GM19328 (cell line): ENCODE measurements around the gene FXYD4.
"Not testable (repeated sequence)": the region's sequence is repeated elsewhere in the genome, so short reads cannot be mapped to it uniquely, and the experiment has no call there.

ENCODE experiments used
- ATAC-seq: cut with Tn5 transposase; IDR thresholded peaks from one replicate; pipeline ENCODE4 v1.9.1; 2021; ENCODE audit warnings: mild to moderate bottlenecking, moderate library complexity; ENCODE audit not compliant: unreplicated experiment

Gene FXYD4

GRCh38 chr10:43371418-43371817, at the start of gene FXYD4:
FXYD4 (plus strand) TSS chr10:43371636; CDS start chr10:43373747, 2,111 bp downstream.
- no peak for ATAC-seq

- no peak for ATAC-seq
These were observed 49.1 kb upstream of the FXYD4 start for GRCh38 chr10:43322331-43322730.

GRCh38 chr10:43322769-43323168, 48.7 kb upstream of the FXYD4 start:
- ATAC-seq, result no peak

GRCh38 chr10:43323245-43323644, 48.2 kb upstream of the FXYD4 start:
- no peak for ATAC-seq

- no peak for ATAC-seq
These were observed 46.6 kb upstream of the FXYD4 start for GRCh38 chr10:43324876-43325275.

GRCh38 chr10:43327171-43327570, 44.3 kb upstream of the FXYD4 start:
- no peak for ATAC-seq

- no peak for ATAC-seq
These were observed 43.5 kb upstream of the FXYD4 start for GRCh38 chr10:43327986-43328385.

- not testable (repeated sequence) for ATAC-seq
These were observed 42.6 kb upstream of the FXYD4 start for GRCh38 chr10:43328810-43329209.

GRCh38 chr10:43329246-43329885, 42.1 kb upstream of the FXYD4 start:
- not testable (repeated sequence) for ATAC-seq

- not testable (repeated sequence) for ATAC-seq
These were observed 41.2 kb upstream of the FXYD4 start for GRCh38 chr10:43330049-43330823.

- ATAC-seq, result not testable (repeated sequence)
These were observed 40.7 kb upstream of the FXYD4 start for GRCh38 chr10:43330824-43331127.

GRCh38 chr10:43333653-43334052, 37.8 kb upstream of the FXYD4 start:
- no peak for ATAC-seq

GRCh38 chr10:43336061-43336460, 35.4 kb upstream of the FXYD4 start:
- no peak for ATAC-seq

- ATAC-seq, result no peak
These were observed 34.7 kb upstream of the FXYD4 start for GRCh38 chr10:43336641-43337318.

GRCh38 chr10:43337536-43337935, 33.9 kb upstream of the FXYD4 start:
- ATAC-seq, result not testable (repeated sequence)

GRCh38 chr10:43338117-43338516, 33.3 kb upstream of the FXYD4 start:
- ATAC-seq, result no peak

- no peak for ATAC-seq
These were observed 32.3 kb upstream of the FXYD4 start for GRCh38 chr10:43339136-43339535.

- no peak for ATAC-seq
These were observed 31.3 kb upstream of the FXYD4 start for GRCh38 chr10:43340101-43340500.

GRCh38 chr10:43340619-43341018, 30.8 kb upstream of the FXYD4 start:
- ATAC-seq, result no peak

- ATAC-seq, result no peak
These were observed 30.0 kb upstream of the FXYD4 start for GRCh38 chr10:43341450-43341849.

GRCh38 chr10:43342279-43343125, 28.9 kb upstream of the FXYD4 start:
- no peak for ATAC-seq
